IMR-90 (cell line): Measurements from ENCODE around the gene THADA. TPM values are rescaled to one million over a fixed set of nuclear protein-coding genes. Genes with fewer than 3 reads are reported as not detected.
A peak's percentile ranks its signal among the peaks of the same experiment; 100 is the strongest.

Experiments
- ATAC-seq: fragments of 200-7000 bp; cut with Tn5 transposase; 2 replicates; pipeline ENCODE4 v1.9.1; 2020; ENCODE audit warnings: low read depth, mild to moderate bottlenecking, moderate library complexity
- BruUV-seq: library from RNA; stranded (reverse); fragments of 400-500 nt; replicated peaks from 2 replicates; lab custom pipeline; 2021; lab: Mats Ljungman, UMichigan
- CTCF ChIA-PET: fragments of 300-600 bp; formaldehyde crosslinking; extraction: SDS; loops from one replicate; lab custom pipeline; 2021; ENCODE audit warnings: antibody characterized with exemption; lab: Yijun Ruan, JAX
- POLR2A ChIA-PET: fragments of 300-600 bp; sonication (Branson Sonifier 250); formaldehyde crosslinking; loops from one replicate; lab custom pipeline; 2022; ENCODE audit warnings: antibody characterized with exemption; ENCODE audit not compliant: unreplicated experiment; lab: Charles Lee
- DNase-seq: peaks from one replicate; pipeline ENCODE4 v3.0.0; 2013
- H2AFZ ChIP-seq: replicated peaks from 2 replicates; pipeline ENCODE3; 2013; ENCODE audit warnings: low read length, mild to moderate bottlenecking; ENCODE audit not compliant: poor library complexity
- H2AK5ac ChIP-seq: 2 replicates; pipeline ENCODE4 v1.6.1; 2013; ENCODE audit warnings: low read depth, low read length, inconsistent platforms
- H2AK9ac ChIP-seq: replicated peaks from 2 replicates; pipeline ENCODE3; 2013; ENCODE audit warnings: mild to moderate bottlenecking, low read depth, low read length, moderate library complexity; ENCODE audit not compliant: poor library complexity
- H2BK120ac ChIP-seq: 2 replicates; pipeline ENCODE4 v1.6.1; 2013; ENCODE audit warnings: low read depth, low read length, inconsistent platforms
- H2BK15ac ChIP-seq: 3 replicates; pipeline ENCODE4 v1.6.1; 2013; ENCODE audit warnings: low read depth, low read length, inconsistent platforms
- H2BK20ac ChIP-seq: 2 replicates; pipeline ENCODE4 v1.6.1; 2013; ENCODE audit warnings: low read depth, mild to moderate bottlenecking, inconsistent platforms, low read length, moderate library complexity
- H2BK5ac ChIP-seq: 2 replicates; pipeline ENCODE4 v1.6.1; 2013; ENCODE audit warnings: mild to moderate bottlenecking, low read depth, low read length, inconsistent platforms; ENCODE audit not compliant: poor library complexity, severe bottlenecking
- H3K14ac ChIP-seq: replicated peaks from 2 replicates; pipeline ENCODE4 v1.6.1; 2013; ENCODE audit warnings: low read depth, low read length, inconsistent platforms
- H3K18ac ChIP-seq: 2 replicates; pipeline ENCODE4 v1.6.1; 2013; ENCODE audit warnings: low read depth, low read length, control low read depth
- H3K23ac ChIP-seq: 2 replicates; pipeline ENCODE4 v1.6.1; 2013; ENCODE audit warnings: low read depth, low read length, inconsistent platforms
- H3K27ac ChIP-seq: 2 replicates; pipeline ENCODE4 v1.5.1; 2013; ENCODE audit warnings: mild to moderate bottlenecking, control low read depth, low read length; ENCODE audit not compliant: insufficient read depth
- H3K27me3 ChIP-seq: 2 replicates; pipeline ENCODE4 v1.6.1; 2013; ENCODE audit warnings: low read length; ENCODE audit not compliant: control insufficient read depth, insufficient read depth
- H3K36me3 ChIP-seq: 2 replicates; pipeline ENCODE4 v1.6.1; 2013; ENCODE audit warnings: low read length, mixed read lengths; ENCODE audit not compliant: control insufficient read depth, insufficient read depth
- H3K4ac ChIP-seq: 2 replicates; pipeline ENCODE4 v1.6.1; 2013; ENCODE audit warnings: low read depth, low read length, inconsistent platforms
- H3K4me1 ChIP-seq: 2 replicates; pipeline ENCODE4 v1.6.1; 2013; ENCODE audit warnings: low read length, mixed read lengths; ENCODE audit not compliant: control insufficient read depth, insufficient read depth
- H3K4me2 ChIP-seq: 2 replicates; pipeline ENCODE4 v1.6.1; 2013; ENCODE audit warnings: low read depth, mild to moderate bottlenecking, control low read depth, low read length, moderate library complexity
- H3K4me3 ChIP-seq: 2 replicates; pipeline ENCODE4 v1.5.1; 2013; ENCODE audit warnings: low read depth, mild to moderate bottlenecking, control low read depth, low read length, moderate library complexity; ENCODE audit not compliant: insufficient read depth
- H3K56ac ChIP-seq: 2 replicates; pipeline ENCODE4 v1.6.1; 2013; ENCODE audit warnings: low read length, inconsistent platforms; ENCODE audit not compliant: insufficient read depth; ENCODE audit errors: extremely low read depth
- H3K79me1 ChIP-seq, 2 experiments: 2 replicates each; pipeline ENCODE4 v1.6.1; 2013; ENCODE audit warnings: low read length in 2 of 2, inconsistent platforms in 1 of 2, low read depth in 1 of 2
- H3K9ac ChIP-seq: 2 replicates; pipeline ENCODE4 v1.6.1; 2013; ENCODE audit warnings: low read depth, low read length, control low read depth
- H3K9me1 ChIP-seq: 2 replicates; pipeline ENCODE4 v1.6.1; 2013; ENCODE audit warnings: low read length, inconsistent platforms; ENCODE audit not compliant: insufficient read depth
- H3K9me3 ChIP-seq: 2 replicates; pipeline ENCODE4 v1.6.1; 2013; ENCODE audit warnings: low read length; ENCODE audit not compliant: control insufficient read depth, insufficient read depth
- H4K20me1 ChIP-seq: 2 replicates; pipeline ENCODE4 v1.6.1; 2013; ENCODE audit warnings: low read length, inconsistent platforms; ENCODE audit not compliant: insufficient read depth
- H4K5ac ChIP-seq: 2 replicates; pipeline ENCODE4 v1.6.1; 2013; ENCODE audit warnings: mild to moderate bottlenecking, low read depth, low read length, control low read depth
- H4K8ac ChIP-seq, 2 experiments: 2 replicates each; pipeline ENCODE4 v1.6.1; 2013; ENCODE audit warnings: low read depth in 2 of 2, low read length in 2 of 2, control low read depth in 1 of 2, inconsistent platforms in 1 of 2
- H4K91ac ChIP-seq: 2 replicates; pipeline ENCODE4 v1.6.1; 2013; ENCODE audit warnings: low read depth, low read length, inconsistent platforms; ENCODE audit not compliant: insufficient read depth
- BHLHE40 ChIP-seq: fragments of 150-350 bp; IDR thresholded peaks from 2 replicates; pipeline ENCODE4 v1.6.1; 2016; ENCODE audit warnings: mild to moderate bottlenecking, low read depth, low read length
- CEBPB ChIP-seq: IDR thresholded peaks from 2 replicates; pipeline ENCODE4 v1.6.1; 2012; ENCODE audit warnings: low read depth, low read length, improper control_type of control experiment
- CHD1 ChIP-seq: IDR thresholded peaks from 2 replicates; pipeline ENCODE4 v1.6.1; 2012; ENCODE audit warnings: low read depth, low read length, improper control_type of control experiment
- CTCF ChIP-seq: conservative IDR thresholded peaks from 2 replicates; pipeline ENCODE4 v1.5.1; 2012; ENCODE audit warnings: mild to moderate bottlenecking, low read depth, low read length, improper control_type of control experiment
- MAFK ChIP-seq: IDR thresholded peaks from 2 replicates; pipeline ENCODE4 v1.6.1; 2012; ENCODE audit warnings: low read depth, low read length, improper control_type of control experiment
- MAZ ChIP-seq: IDR thresholded peaks from 2 replicates; pipeline ENCODE4 v1.6.1; 2012; ENCODE audit warnings: low read depth, mild to moderate bottlenecking, low read length, improper control_type of control experiment, moderate library complexity, borderline replicate concordance
- MXI1 ChIP-seq: IDR thresholded peaks from 2 replicates; pipeline ENCODE4 v1.6.1; 2012; ENCODE audit warnings: low read depth, mild to moderate bottlenecking, low read length, moderate library complexity, borderline replicate concordance
- NFE2L2 ChIP-seq: fragments of 150-350 bp; IDR thresholded peaks from 2 replicates; pipeline ENCODE4 v1.6.1; 2016; ENCODE audit warnings: low read depth, mild to moderate bottlenecking, low read length
- POLR2A ChIP-seq: IDR thresholded peaks from 2 replicates; pipeline ENCODE4 v1.6.1; 2012; ENCODE audit warnings: mild to moderate bottlenecking, low read depth, low read length
- RAD21 ChIP-seq: IDR thresholded peaks from 2 replicates; pipeline ENCODE4 v1.6.1; 2012; ENCODE audit warnings: low read length, improper control_type of control experiment
- RCOR1 ChIP-seq: IDR thresholded peaks from 2 replicates; pipeline ENCODE4 v1.6.1; 2012; ENCODE audit warnings: mild to moderate bottlenecking, low read length, improper control_type of control experiment; ENCODE audit not compliant: insufficient replicate concordance
- RFX5 ChIP-seq: IDR thresholded peaks from 2 replicates; pipeline ENCODE4 v1.8.0; 2012; ENCODE audit warnings: low read depth, mild to moderate bottlenecking, low read length, moderate library complexity
- SMC3 ChIP-seq: fragments of 150-350 bp; IDR thresholded peaks from 2 replicates; pipeline ENCODE4 v1.6.1; 2016; ENCODE audit warnings: low read depth, mild to moderate bottlenecking, antibody characterized with exemption, low read length, moderate library complexity
- WGBS, 2 experiments: methylation state at CpG; one replicate each; pipeline versions ENCODE4 v1.1.5 to v1.1.7; 2013; ENCODE audit warnings: missing lambda C conversion rate in 2 of 2; ENCODE audit not compliant: insufficient read length in 1 of 2; ENCODE audit errors: extremely low coverage in 2 of 2; 5-methylcytosine and 5-hydroxymethylcytosine counted together
- dilution Hi-C: fragments of 300-500 bp; cut with HindIII; formaldehyde crosslinking; loops from one replicate; pipeline ENCODE4 v1.14.3; 2018; ENCODE audit warnings: low sequenced_read_pairs; ENCODE audit not compliant: unreplicated experiment
- in situ Hi-C: fragments of 300-500 bp; cut with MboI; formaldehyde crosslinking; loops from 3 replicates; pipeline ENCODE4 v1.14.3; 2019; ENCODE audit warnings: low sequenced_read_pairs, inconsistent platforms, mixed read lengths
- intact Hi-C: fragments of 100-400 bp; cut with micrococcal nuclease; formaldehyde crosslinking; loops from 2 replicates; pipeline ENCODE4 v1.10.0; 2022
- polyA plus RNA-seq, 3 experiments: library from polyadenylated mRNA; depleted of rRNA; stranded (reverse); fragments of >200 nt; gene quantifications; 2 replicates each; pipeline ENCODE4 v1.2.3, GENCODE V29; 2012; ENCODE audit warnings: low replicate concordance in 1 of 3
- total RNA-seq: library from RNA; depleted of rRNA; stranded (reverse); fragments of >200 nt; gene quantifications from 2 replicates; pipeline ENCODE4 v1.2.3, GENCODE V29; 2012
- TF ChIP-seq, protein P1 (sequence below): fragments of 150-350 bp; IDR thresholded peaks from 2 replicates; pipeline ENCODE4 v1.6.1; 2016; ENCODE audit warnings: low read depth, mild to moderate bottlenecking, low read length, moderate library complexity, borderline replicate concordance
- TF ChIP-seq, protein P2 (sequence below): fragments of 150-350 bp; IDR thresholded peaks from 2 replicates; pipeline ENCODE4 v1.6.1; 2017; ENCODE audit warnings: mild to moderate bottlenecking, antibody characterized with exemption, low read length, low read depth

Gene THADA
- total and polyA plus RNA-seq, 2 of the 4 experiments (the other 2 are of a cell fraction), result 10.5 to 21.3 TPM

- peak overlapping the region; percentile 71 for H4K91ac ChIP-seq
- H3K4me1 ChIP-seq, result peaks cover 9% of the 10 kb centered on the region
- H3K79me1 ChIP-seq, result peaks cover 4 to 14% of the 10 kb centered on the region in 2 experiments; a peak in 3 of 4 replicates
- peak overlapping the region; percentile 48 to 92; a peak in 3 of 4 replicates for H4K8ac ChIP-seq
- peak overlapping the region; percentile 77 for H2AK9ac ChIP-seq
- ChIA-PET CTCF (interaction anchor here (1.1 to 2.6 kb wide), 2 partner anchors 13 to 20 kb away, joined by 3 to 6 read pairs; no protein-coding TSS in a partner anchor), POLR2A (no interaction called here)
- ATAC-seq, result peak; percentile 87
- H2AK5ac ChIP-seq, result peak overlapping the region; percentile 79
- H3K9me3 ChIP-seq, result no peaks in the 10 kb centered on the region
- in situ Hi-C loops (no loop called here), dilution Hi-C loops (no loop called here), intact Hi-C loops (no loop called here)
- H3K4me2 ChIP-seq, result peak overlapping the region; percentile 32
- no peak overlapping the region for H2AFZ ChIP-seq
- no peaks in the 10 kb centered on the region for H3K36me3 ChIP-seq
- peak overlapping the region; percentile 91 for H2BK120ac ChIP-seq
- H3K4ac ChIP-seq, result peak overlapping the region; percentile 86
- peak overlapping the region; percentile 84; the same call in 1 of the 2 replicates for H3K23ac ChIP-seq
- no peaks in the 10 kb centered on the region for H4K20me1 ChIP-seq
- H3K27me3 ChIP-seq, result no peaks in the 10 kb centered on the region
- H2BK20ac ChIP-seq, result peak overlapping the region; percentile 86
- peak overlapping the region; percentile 70 for H3K27ac ChIP-seq
- H3K56ac ChIP-seq, result peak overlapping the region; percentile 77
- H3K18ac ChIP-seq, result peak overlapping the region; percentile 63
- no TSS peak for BruUV-seq
- H3K14ac ChIP-seq, result peak overlapping the region; percentile 88
- peak; percentile 97 for DNase-seq
- H4K5ac ChIP-seq, result peak overlapping the region; percentile 39
- H3K9me1 ChIP-seq, result peaks cover 6% of the 10 kb centered on the region
- no CpG with 5 or more reads among the region's 2 CpGs for WGBS, 2 experiments
- H2BK15ac ChIP-seq, result peak overlapping the region; percentile 92; the same call in 2 of the 3 replicates
- H2BK5ac ChIP-seq, result peak overlapping the region; percentile 98
- H3K4me3 ChIP-seq, result no peak overlapping the region
- H3K9ac ChIP-seq, result no peak overlapping the region
- TF ChIP-seq, protein P1, sequence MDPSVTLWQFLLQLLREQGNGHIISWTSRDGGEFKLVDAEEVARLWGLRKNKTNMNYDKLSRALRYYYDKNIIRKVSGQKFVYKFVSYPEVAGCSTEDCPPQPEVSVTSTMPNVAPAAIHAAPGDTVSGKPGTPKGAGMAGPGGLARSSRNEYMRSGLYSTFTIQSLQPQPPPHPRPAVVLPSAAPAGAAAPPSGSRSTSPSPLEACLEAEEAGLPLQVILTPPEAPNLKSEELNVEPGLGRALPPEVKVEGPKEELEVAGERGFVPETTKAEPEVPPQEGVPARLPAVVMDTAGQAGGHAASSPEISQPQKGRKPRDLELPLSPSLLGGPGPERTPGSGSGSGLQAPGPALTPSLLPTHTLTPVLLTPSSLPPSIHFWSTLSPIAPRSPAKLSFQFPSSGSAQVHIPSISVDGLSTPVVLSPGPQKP, result no peak
- TF ChIP-seq CEBPB (peak; percentile 70), MXI1 (no peak), SMC3 (no peak), POLR2A (no peak), CTCF (no peak), MAFK (no peak; the same call in 1 of the 2 replicates), RAD21 (no peak), RFX5 (no peak), RCOR1 (peak; percentile 65), CHD1 (no peak), NFE2L2 (no peak), MAZ (no peak), BHLHE40 (peak; percentile 39; the same call in 1 of the 2 replicates)
- TF ChIP-seq, protein P2, sequence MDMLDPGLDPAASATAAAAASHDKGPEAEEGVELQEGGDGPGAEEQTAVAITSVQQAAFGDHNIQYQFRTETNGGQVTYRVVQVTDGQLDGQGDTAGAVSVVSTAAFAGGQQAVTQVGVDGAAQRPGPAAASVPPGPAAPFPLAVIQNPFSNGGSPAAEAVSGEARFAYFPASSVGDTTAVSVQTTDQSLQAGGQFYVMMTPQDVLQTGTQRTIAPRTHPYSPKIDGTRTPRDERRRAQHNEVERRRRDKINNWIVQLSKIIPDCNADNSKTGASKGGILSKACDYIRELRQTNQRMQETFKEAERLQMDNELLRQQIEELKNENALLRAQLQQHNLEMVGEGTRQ, result no peak
These were observed 76.1 kb downstream of the THADA start for GRCh38 chr2:43519643-43520221.
